Liver (tissue), 9 donors: ENCODE data around the gene TMEM108. TPM values are rescaled to one million over a fixed set of nuclear protein-coding genes. Genes with fewer than 3 reads are reported as not detected.

ENCODE experiments used
- DNase-seq: peaks from one replicate; pipeline ENCODE4 v3.0.0-alpha.2; 2017; ENCODE audit warnings: low spot score
- H3K27ac ChIP-seq, 2 donors: one replicate each; pipeline ENCODE4 v1.7.0; 2013; ENCODE audit warnings: inconsistent platforms in 2 of 2, low read length in 2 of 2, control low read depth in 1 of 2, low read depth in 1 of 2, mild to moderate bottlenecking in 1 of 2
- H3K27me3 ChIP-seq, 4 donors: one replicate each; pipeline versions ENCODE4 v1.6.1 to v1.7.0; 2013; ENCODE audit warnings: low read length in 3 of 4, inconsistent platforms in 1 of 4, mild to moderate bottlenecking in 1 of 4, moderate library complexity in 1 of 4; ENCODE audit not compliant: control insufficient read depth in 4 of 4, insufficient read depth in 4 of 4
- H3K36me3 ChIP-seq, 4 donors: one replicate each; pipeline versions ENCODE4 v1.6.1 to v1.7.0; 2013; ENCODE audit warnings: low read length in 3 of 4, mild to moderate bottlenecking in 3 of 4, low read depth in 1 of 4, moderate library complexity in 1 of 4; ENCODE audit not compliant: control insufficient read depth in 4 of 4, insufficient read depth in 3 of 4
- H3K4me1 ChIP-seq, 4 donors: one replicate each; pipeline versions ENCODE4 v1.6.1 to v1.7.0; 2013; ENCODE audit warnings: low read length in 3 of 4, mild to moderate bottlenecking in 3 of 4, moderate library complexity in 1 of 4; ENCODE audit not compliant: control insufficient read depth in 4 of 4, insufficient read depth in 4 of 4
- H3K4me3 ChIP-seq, 3 donors: one replicate each; pipeline versions ENCODE4 v1.6.1 to v1.7.0; 2013; ENCODE audit warnings: low read length in 3 of 3, control low read depth in 1 of 3, low read depth in 1 of 3, mild to moderate bottlenecking in 1 of 3
- H3K9ac ChIP-seq, 2 donors: one replicate each; pipeline ENCODE4 v1.7.0; 2013; ENCODE audit warnings: low read length in 2 of 2, mild to moderate bottlenecking in 2 of 2, moderate library complexity in 2 of 2, control low read depth in 1 of 2, low read depth in 1 of 2
- H3K9me3 ChIP-seq, 4 donors: one replicate each; pipeline versions ENCODE4 v1.6.1 to v1.7.0; 2013; ENCODE audit warnings: low read length in 3 of 4; ENCODE audit not compliant: control insufficient read depth in 4 of 4
- ATF3 ChIP-seq: IDR thresholded peaks from 2 replicates; pipeline ENCODE4 v1.6.1; 2016; ENCODE audit warnings: antibody characterized with exemption
- EGR1 ChIP-seq, 2 donors: IDR thresholded peaks; 2 replicates each; pipeline ENCODE4 v1.6.1; 2016 to 2018; ENCODE audit warnings: antibody characterized with exemption in 2 of 2, low read depth in 2 of 2
- FOXA1 ChIP-seq: IDR thresholded peaks from 2 replicates; pipeline ENCODE4 v1.6.1; 2016; ENCODE audit warnings: antibody characterized with exemption
- HNF4G ChIP-seq: IDR thresholded peaks from 2 replicates; pipeline ENCODE4 v1.6.1; 2016; ENCODE audit warnings: antibody characterized with exemption
- JUND ChIP-seq, 2 donors: IDR thresholded peaks; 2 replicates each; pipeline ENCODE4 v1.6.1; 2016; ENCODE audit warnings: antibody characterized with exemption in 2 of 2
- MAX ChIP-seq: IDR thresholded peaks from 2 replicates; pipeline ENCODE4 v1.6.1; 2016; ENCODE audit warnings: antibody characterized with exemption
- NR2F2 ChIP-seq: IDR thresholded peaks from 2 replicates; pipeline ENCODE4 v1.6.1; 2016; ENCODE audit warnings: antibody characterized with exemption
- RAD21 ChIP-seq, 2 donors: IDR thresholded peaks; 2 replicates each; pipeline ENCODE4 v1.6.1; 2016; ENCODE audit warnings: antibody characterized with exemption in 2 of 2, mild to moderate bottlenecking in 2 of 2
- REST ChIP-seq: IDR thresholded peaks from 2 replicates; pipeline ENCODE4 v1.6.1; 2016; ENCODE audit warnings: antibody characterized with exemption, mild to moderate bottlenecking
- SP1 ChIP-seq: IDR thresholded peaks from 2 replicates; pipeline ENCODE4 v1.6.1; 2018; ENCODE audit warnings: antibody characterized with exemption, mild to moderate bottlenecking
- TAF1 ChIP-seq: conservative IDR thresholded peaks from 2 replicates; pipeline ENCODE4 v1.6.1; 2016; ENCODE audit warnings: antibody characterized with exemption, mild to moderate bottlenecking
- YY1 ChIP-seq: IDR thresholded peaks from 2 replicates; pipeline ENCODE4 v1.6.1; 2016; ENCODE audit warnings: antibody characterized with exemption, mild to moderate bottlenecking
- ZBTB33 ChIP-seq: IDR thresholded peaks from 2 replicates; pipeline ENCODE4 v1.6.1; 2016; ENCODE audit warnings: antibody characterized with exemption
- WGBS: extraction: QIAGEN DNeasy Blood & Tissue Kit; methylation state at CpG from one replicate; pipeline ENCODE4 v1.1.7; 2013; 5-methylcytosine and 5-hydroxymethylcytosine counted together
- polyA plus RNA-seq, 2 donors: library from polyadenylated mRNA; stranded (reverse) in 1 of 2; unstranded in 1 of 2; fragments of 200-250 nt in 1 of 2; fragments of >200 nt in 1 of 2; fragmentation: Nextera tagmentation in 1 of 2; extraction: Ambion mirVana in 1 of 2; gene quantifications; one replicate each; pipeline versions ENCODE4 v1.2.1 to v1.2.3, GENCODE V29; 2013 to 2015
- total RNA-seq, 2 donors: library from RNA; depleted of rRNA; stranded (reverse); fragments of >200 nt; gene quantifications; one replicate each; pipeline ENCODE4 v1.2.3, GENCODE V29; 2014
- donor health status: healthy.
- donor health status: healthy.
- donor health status: healthy.
- donor health status: healthy.
- donor health status: healthy.

TMEM108 gene
- total and polyA plus RNA-seq, 4 donors: 0.05 to 0.10 TPM; not detected in 2

- no peaks in the 10 kb centered on the region for H3K36me3 ChIP-seq
- TF ChIP-seq RAD21 (IDR thresholded peaks at IDR 0.05): no peak
- no peak for TF ChIP-seq SP1
- no peak for TF ChIP-seq ZBTB33
- TF ChIP-seq HNF4G: no peak
- H3K9ac ChIP-seq: no peak overlapping the region
- no peak overlapping the region for H3K27ac ChIP-seq
- H3K4me1 ChIP-seq: no peaks in the 10 kb centered on the region
- H3K9me3 ChIP-seq: no peaks in the 10 kb centered on the region
- no peak overlapping the region for H3K4me3 ChIP-seq
- WGBS: 83% methylated on average over 1 of the region's 1 CpG
- H3K27me3 ChIP-seq: peaks cover 0 to 5% (median 0%) of the 10 kb centered on the region in 4 donors
- no peak for DNase-seq
Observed at GRCh38 chr3:133268726-133269134, 230.5 kb downstream of the TMEM108 start.

- WGBS: 21% methylated on average over 1 of the region's 1 CpG
- no peaks in the 10 kb centered on the region for H3K36me3 ChIP-seq
- no peaks in the 10 kb centered on the region for H3K9me3 ChIP-seq
- H3K4me1 ChIP-seq: no peaks in the 10 kb centered on the region
- H3K9ac ChIP-seq: no peak overlapping the region
- no peak overlapping the region for H3K4me3 ChIP-seq
- H3K27me3 ChIP-seq: peaks cover 0 to 5% (median 0%) of the 10 kb centered on the region in 4 donors
- TF ChIP-seq SP1 (no peak), MAX (no peak), HNF4G (no peak), NR2F2 (no peak), ATF3 (no peak), TAF1 (no peak), JUND (IDR thresholded peaks at IDR 0.05) (no peak), FOXA1 (no peak), REST (no peak), YY1 (no peak), ZBTB33 (no peak), EGR1 (IDR thresholded peaks at IDR 0.05; ENCODE audit: low read depth in 2 of 2) (no peak), RAD21 (IDR thresholded peaks at IDR 0.05) (no peak)
- H3K27ac ChIP-seq: no peak overlapping the region
- DNase-seq: no peak
Observed at GRCh38 chr3:133269393-133269792, 231.2 kb downstream of the TMEM108 start.
